ENCODE measurements around the gene CPA4. TPM values are rescaled to one million over a fixed set of nuclear protein-coding genes. Genes with fewer than 3 reads are reported as not detected.

Gene CPA4
- total RNA-seq, 2 experiments from 2014 or later: not detected

DNA sequence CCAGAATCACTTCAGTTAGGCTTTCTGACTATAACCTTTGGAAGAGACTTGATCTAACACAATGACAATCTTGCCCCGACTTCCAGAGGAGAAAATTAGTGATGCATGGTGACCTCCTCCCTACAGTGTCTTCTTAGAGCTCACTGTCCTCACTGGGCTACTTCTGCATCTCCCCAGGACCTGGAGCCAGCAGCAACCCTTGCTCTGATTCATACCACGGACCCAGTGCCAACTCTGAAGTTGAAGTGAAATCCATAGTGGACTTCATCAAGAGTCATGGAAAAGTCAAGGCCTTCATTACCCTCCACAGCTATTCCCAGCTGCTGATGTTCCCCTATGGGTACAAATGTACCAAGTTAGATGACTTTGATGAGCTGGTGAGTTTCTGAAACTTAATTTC lies 13.7 kb upstream of the CPA4 start:
- DNase-seq: no peak
- Mint-ChIP-seq H3K4me3 (no peak overlapping the region), H3K27me3 (peaks cover 4% of the 10 kb centered on the region), H3K4me1 (peaks cover 10% of the 10 kb centered on the region), H3K9me3 (no peaks in the 10 kb centered on the region), H3K36me3 (ENCODE audit: low read depth) (no peaks in the 10 kb centered on the region), H3K27ac (no peak overlapping the region)
- POLR2A ChIA-PET: no interaction called here
- CTCF ChIA-PET: no interaction called here

DNA sequence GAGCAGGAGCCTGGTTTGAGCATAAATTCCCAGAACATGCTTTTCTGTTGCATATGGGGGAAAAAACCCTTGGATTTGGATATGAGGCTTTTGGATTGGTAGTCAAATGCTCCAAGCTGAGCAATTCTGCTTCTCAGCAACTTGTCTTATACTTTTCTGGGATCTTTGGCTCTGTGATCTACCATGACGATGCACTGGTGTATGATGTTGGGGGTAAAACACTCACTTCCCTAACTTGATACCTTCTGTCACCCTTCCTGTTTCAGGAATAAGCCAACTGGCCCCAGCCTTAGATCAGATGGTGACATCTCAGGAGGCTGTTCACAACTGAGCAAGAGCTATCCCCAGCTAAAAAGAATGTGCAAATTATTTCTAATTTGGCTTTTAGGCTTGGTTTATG lies 13.1 kb upstream of the CPA4 start:
- no peak for DNase-seq
- H3K27ac Mint-ChIP-seq: no peak overlapping the region
- ChIA-PET POLR2A (no interaction called here), CTCF (no interaction called here)
- H3K4me3 Mint-ChIP-seq: no peak overlapping the region
- peaks cover 3% of the 10 kb centered on the region for H3K27me3 Mint-ChIP-seq
- H3K9me3 Mint-ChIP-seq: no peaks in the 10 kb centered on the region
- H3K4me1 Mint-ChIP-seq: peaks cover 10% of the 10 kb centered on the region
- no peaks in the 10 kb centered on the region for H3K36me3 Mint-ChIP-seq (ENCODE audit: low read depth)

DNA sequence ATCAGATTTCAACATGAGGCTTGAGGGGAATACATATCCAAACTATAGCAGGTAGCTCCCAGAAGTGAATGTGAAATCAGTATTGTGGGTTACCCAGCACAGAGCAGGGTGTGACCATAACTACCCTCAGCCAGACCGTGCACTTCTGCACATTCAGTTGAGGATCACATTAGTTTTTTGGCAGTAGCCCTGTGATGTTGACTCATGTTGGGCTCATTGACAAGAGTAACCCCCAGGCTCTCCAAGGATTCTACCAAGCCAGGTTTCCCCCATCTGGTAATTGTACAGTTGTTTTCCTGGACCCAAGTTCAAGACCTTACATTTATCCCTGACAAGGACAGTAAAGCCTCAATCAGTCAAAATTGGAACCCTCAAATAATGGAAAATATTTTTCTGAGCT lies 11.7 kb upstream of the CPA4 start:
- no peaks in the 10 kb centered on the region for H3K9me3 Mint-ChIP-seq
- no peaks in the 10 kb centered on the region for H3K36me3 Mint-ChIP-seq (ENCODE audit: low read depth)
- DNase-seq: no peak
- no peak overlapping the region for H3K27ac Mint-ChIP-seq
- ChIA-PET POLR2A (no interaction called here), CTCF (no interaction called here)
- H3K4me3 Mint-ChIP-seq: no peak overlapping the region
- H3K27me3 Mint-ChIP-seq: peaks cover 3% of the 10 kb centered on the region
- peaks cover 8% of the 10 kb centered on the region for H3K4me1 Mint-ChIP-seq

DNA sequence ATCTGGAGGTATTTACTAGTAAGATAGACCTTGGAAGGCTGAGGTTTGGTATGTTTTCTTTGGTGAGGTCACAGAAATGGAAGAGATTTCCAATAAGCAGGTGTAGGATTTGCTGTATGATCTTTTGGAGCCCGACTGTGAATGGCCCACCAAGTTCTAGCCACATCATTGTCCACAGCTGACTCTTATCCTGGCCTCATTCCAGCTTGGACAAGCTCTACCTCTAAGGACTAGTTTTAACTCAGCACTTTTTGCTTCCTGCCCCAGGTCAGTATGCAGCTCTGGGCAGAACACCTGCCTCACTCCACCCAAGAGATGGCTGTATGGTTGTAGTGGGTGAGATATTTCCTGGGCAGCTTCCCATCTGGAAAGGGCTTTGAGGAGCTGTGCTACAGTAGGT lies 6.1 kb upstream of the CPA4 start:
- Mint-ChIP-seq H3K9me3 (no peaks in the 10 kb centered on the region), H3K4me1 (no peaks in the 10 kb centered on the region), H3K27me3 (peaks cover 3% of the 10 kb centered on the region), H3K36me3 (ENCODE audit: low read depth) (no peaks in the 10 kb centered on the region), H3K4me3 (no peak overlapping the region), H3K27ac (no peak overlapping the region)
- ChIA-PET POLR2A (no interaction called here), CTCF (no interaction called here)
- DNase-seq: no peak

DNA sequence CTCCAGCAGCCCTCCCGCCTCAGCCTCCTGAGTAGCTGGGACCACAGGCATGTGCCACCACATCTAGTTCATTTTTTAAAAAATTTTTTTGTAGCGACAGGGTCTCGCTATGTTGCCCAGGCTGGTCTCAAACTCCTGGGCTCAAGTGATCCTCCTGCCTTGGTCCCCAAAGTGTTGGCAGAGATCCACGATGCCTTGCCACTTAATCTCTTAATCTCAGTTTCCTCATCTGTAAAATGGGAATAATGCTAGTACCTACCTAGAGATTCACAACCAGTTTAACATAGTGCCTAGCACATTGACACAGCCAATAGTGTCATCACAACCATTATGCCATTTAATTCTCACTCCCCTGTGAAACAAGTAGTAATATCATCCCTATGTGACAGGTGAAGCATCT lies 4.8 kb upstream of the CPA4 start:
- Mint-ChIP-seq H3K4me3 (no peak overlapping the region), H3K27ac (no peak overlapping the region), H3K9me3 (no peaks in the 10 kb centered on the region), H3K4me1 (no peaks in the 10 kb centered on the region), H3K36me3 (ENCODE audit: low read depth) (no peaks in the 10 kb centered on the region), H3K27me3 (peaks cover 3% of the 10 kb centered on the region)
- ChIA-PET POLR2A (no interaction called here), CTCF (interaction anchor here (0.6 kb wide), 1 partner anchor 255 kb away, joined by 5 read pairs; no protein-coding TSS in a partner anchor)
- DNase-seq: no peak

DNA sequence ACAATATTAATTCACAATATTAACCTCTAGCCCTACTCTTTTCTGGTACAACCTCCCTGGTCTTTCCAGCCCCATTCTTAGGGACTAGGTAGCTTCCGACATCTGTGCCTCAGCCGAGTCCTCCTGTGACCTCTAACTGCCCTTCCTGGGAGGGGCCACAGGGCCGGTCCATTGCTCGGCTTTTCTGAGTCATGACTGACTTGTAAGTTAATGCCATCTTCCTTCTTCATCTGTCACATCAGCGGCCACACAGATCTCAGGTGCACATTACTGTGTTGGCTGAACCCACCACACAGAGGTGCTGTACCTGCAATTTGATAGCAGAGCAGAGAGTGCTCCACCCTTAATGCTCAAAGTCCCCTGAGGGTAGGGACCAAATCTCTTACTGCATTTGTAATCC lies 4.1 kb upstream of the CPA4 start:
- Mint-ChIP-seq H3K27ac (no peak overlapping the region), H3K4me3 (no peak overlapping the region)

DNA sequence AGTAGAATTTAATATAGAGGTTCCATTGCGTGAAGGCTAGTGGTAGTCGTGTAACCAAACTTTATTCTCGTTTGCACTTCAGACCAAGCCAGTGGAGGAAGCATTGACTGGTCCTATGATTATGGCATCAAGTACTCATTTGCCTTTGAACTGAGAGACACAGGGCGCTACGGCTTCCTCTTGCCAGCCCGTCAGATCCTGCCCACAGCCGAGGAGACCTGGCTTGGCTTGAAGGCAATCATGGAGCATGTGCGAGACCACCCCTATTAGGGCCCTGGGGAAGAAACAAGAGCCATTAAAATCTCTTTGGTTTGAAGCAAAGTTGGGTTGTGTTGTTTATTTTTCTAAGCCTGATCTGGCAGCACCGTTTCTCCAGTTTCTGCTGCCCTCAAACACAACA lies 3.5 kb upstream of the CPA4 start:
- ChIA-PET POLR2A (no interaction called here), CTCF (no interaction called here)
- DNase-seq: no peak
- H3K27me3 Mint-ChIP-seq: no peaks in the 10 kb centered on the region
- H3K4me3 Mint-ChIP-seq: no peak overlapping the region
- no peak overlapping the region for H3K27ac Mint-ChIP-seq
- H3K9me3 Mint-ChIP-seq: peaks cover 4% of the 10 kb centered on the region
- no peaks in the 10 kb centered on the region for H3K4me1 Mint-ChIP-seq
- no peaks in the 10 kb centered on the region for H3K36me3 Mint-ChIP-seq (ENCODE audit: low read depth)

More for the DNA sequence above, 4.1 kb upstream of the CPA4 start:
- ChIA-PET CTCF (no interaction called here), POLR2A (no interaction called here)
- Mint-ChIP-seq H3K4me1 (no peaks in the 10 kb centered on the region), H3K27me3 (peaks cover under 1% of the 10 kb centered on the region), H3K9me3 (peaks cover 2% of the 10 kb centered on the region), H3K36me3 (ENCODE audit: low read depth) (no peaks in the 10 kb centered on the region)
- no peak for DNase-seq

DNA sequence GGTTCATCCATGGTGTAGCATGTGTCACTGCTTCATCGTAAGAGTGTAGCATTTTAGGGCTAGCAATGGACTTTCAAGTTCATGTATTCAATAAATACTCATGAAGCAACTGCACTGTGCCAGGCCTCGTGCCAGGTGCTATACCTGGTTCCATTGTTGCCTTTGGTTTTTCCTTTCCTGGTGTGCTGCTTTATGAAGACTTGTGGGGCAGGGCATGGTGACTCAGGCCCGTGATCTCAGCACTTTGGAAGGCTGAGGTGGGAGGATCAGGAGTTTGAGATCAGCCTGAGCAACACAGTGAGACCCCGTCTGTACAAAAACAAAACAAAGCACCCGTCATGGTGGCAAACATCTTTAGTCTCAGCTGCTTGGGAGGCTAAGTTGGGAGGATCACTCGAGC lies 2.2 kb upstream of the CPA4 start:
- Mint-ChIP-seq H3K27me3 (no peaks in the 10 kb centered on the region), H3K4me3 (no peak overlapping the region), H3K9me3 (peaks cover 4% of the 10 kb centered on the region), H3K27ac (no peak overlapping the region), H3K36me3 (ENCODE audit: low read depth) (no peaks in the 10 kb centered on the region), H3K4me1 (no peaks in the 10 kb centered on the region)
- CTCF ChIA-PET: no interaction called here
- DNase-seq: no peak
- POLR2A ChIA-PET: no interaction called here

DNA sequence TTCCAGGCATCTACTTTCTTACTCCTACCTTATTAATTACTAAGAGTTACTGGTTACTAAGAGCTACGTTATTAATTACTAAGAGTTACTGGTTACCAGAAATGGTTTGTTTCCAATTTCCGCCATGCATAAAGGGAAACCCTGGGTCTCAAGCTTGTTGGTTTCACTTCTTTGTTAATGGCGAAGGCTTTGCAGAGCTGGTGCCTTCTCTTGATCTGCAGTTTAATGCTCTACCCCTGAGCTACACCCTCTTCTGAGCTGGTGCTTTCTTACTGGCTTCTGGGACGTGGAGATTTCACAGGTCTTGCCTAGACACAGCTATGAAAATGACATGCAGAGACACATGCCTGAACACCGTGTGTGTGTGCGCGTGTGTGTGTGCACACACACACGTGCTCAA lies 560 bp downstream of the CPA4 start:
- ChIA-PET POLR2A (no interaction called here), CTCF (no interaction called here)
- no peak for DNase-seq

DNA sequence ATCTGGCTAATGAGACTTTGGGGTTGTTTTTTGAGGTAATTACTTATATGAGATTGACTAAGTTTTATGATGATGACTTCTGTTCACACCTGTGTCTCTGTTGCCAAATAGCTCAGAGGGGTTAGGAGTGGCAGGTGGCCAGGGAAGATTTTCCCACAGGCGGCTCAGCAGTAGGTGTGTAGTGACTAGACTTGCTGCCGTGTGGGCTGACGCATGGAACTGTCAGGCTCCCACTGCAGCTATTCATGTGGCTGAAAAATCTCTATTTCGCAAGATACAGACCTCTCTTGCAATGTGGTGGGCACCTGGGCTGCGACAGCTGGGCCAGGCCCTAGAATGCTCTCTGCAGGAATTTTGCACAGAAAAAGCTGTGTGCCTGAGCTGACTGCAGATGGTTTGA lies 1.4 kb downstream of the CPA4 start:
- Mint-ChIP-seq H3K27ac (no peak overlapping the region), H3K4me1 (no peaks in the 10 kb centered on the region), H3K27me3 (no peaks in the 10 kb centered on the region), H3K9me3 (peaks cover 4% of the 10 kb centered on the region), H3K36me3 (ENCODE audit: low read depth) (no peaks in the 10 kb centered on the region), H3K4me3 (no peak overlapping the region)
- DNase-seq: no peak
- CTCF ChIA-PET: no interaction called here
- POLR2A ChIA-PET: no interaction called here

More for the DNA sequence above, 560 bp downstream of the CPA4 start:
- Mint-ChIP-seq H3K4me1 (no peaks in the 10 kb centered on the region), H3K9me3 (peaks cover 4% of the 10 kb centered on the region), H3K27me3 (no peaks in the 10 kb centered on the region), H3K4me3 (no peak overlapping the region), H3K27ac (no peak overlapping the region), H3K36me3 (ENCODE audit: low read depth) (no peaks in the 10 kb centered on the region)

DNA sequence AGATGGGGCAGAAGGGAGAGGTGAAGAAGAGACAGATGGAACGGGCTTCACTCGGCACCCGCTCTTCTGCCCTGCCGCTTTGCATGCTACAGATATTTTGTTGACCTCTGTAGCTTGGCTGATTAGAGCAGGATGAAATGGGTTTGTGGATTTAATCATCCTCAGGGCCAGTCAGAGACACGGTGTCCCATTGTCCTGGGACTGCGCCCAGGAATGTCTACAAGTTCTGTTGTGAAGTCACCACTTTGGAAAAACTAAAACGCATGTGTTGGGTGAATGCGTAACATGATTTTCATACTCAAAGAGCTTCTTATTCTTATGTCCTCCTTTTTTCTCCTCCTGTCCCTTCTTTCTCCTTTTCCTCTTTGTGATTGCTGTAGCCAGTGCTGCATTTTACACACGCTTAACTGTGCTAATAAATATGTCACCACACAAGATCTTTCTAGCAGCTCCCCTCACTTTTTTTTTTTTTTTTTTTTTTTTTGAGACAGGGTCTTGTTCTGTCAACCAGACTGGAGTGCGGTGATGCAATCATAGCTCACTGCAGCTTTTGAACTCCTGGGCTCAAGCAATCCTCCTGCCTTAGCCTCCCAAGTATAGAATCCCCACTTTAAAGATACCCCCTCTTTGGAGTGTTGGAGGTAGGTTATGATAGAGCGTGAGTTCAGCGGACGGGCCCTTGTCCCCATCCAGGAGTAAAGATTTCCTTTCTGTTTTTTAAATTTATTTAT lies 3.4 kb downstream of the CPA4 start:
- DNase-seq: no peak
- H3K27ac Mint-ChIP-seq: no peak overlapping the region
- H3K4me3 Mint-ChIP-seq: no peak overlapping the region
- H3K9me3 Mint-ChIP-seq: peaks cover 4% of the 10 kb centered on the region
- H3K27me3 Mint-ChIP-seq: peaks cover 7% of the 10 kb centered on the region
- no peaks in the 10 kb centered on the region for H3K4me1 Mint-ChIP-seq
- H3K36me3 Mint-ChIP-seq (ENCODE audit: low read depth): no peaks in the 10 kb centered on the region
- CTCF ChIA-PET: no interaction called here
- POLR2A ChIA-PET: no interaction called here

DNA sequence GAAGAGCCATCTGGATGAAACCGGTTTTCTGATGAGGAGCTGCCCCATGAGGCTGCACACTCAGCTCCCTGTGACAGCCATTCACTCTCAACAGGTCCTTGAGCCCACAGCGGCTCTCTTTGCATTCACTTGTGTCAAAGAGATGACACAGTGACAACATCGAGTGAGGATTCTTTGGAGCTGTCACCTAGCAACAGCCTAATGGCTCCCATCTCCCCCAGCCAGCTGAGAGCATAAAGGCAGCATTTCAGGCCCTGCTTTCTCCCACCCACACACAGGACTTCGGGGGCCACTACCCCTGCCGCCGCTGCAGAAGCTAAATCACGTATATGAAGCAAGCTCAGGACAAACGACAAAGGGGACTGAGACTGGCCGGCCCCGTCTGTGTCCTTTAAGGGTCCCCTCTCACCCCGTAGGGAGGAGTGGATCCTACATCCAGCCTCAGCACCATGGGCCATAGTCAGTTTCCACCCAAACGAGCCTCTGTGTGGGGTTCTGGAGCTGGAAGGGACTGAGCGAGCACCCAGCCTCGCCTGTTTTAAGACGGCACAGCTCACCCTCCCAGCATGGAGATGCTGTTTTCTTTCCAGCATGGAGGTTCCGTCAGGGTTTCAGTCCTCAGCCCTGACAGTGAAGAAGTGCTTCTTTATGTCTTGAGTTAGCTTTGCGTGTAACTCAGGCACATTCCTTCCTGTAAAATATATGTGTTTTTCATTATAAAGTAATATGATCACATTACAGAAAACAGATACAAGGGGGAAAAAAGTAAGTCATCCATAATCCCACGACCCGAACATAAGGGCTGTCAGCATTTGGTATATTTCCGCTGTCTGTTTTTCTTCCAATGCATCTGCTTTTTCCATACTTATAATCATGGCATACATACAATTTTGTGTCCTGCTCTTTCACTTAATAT lies 4.9 kb downstream of the CPA4 start:
- Mint-ChIP-seq H3K36me3 (ENCODE audit: low read depth) (no peaks in the 10 kb centered on the region), H3K27ac (no peak overlapping the region), H3K9me3 (peaks cover 4% of the 10 kb centered on the region), H3K4me1 (no peaks in the 10 kb centered on the region), H3K4me3 (no peak overlapping the region), H3K27me3 (peaks cover 11% of the 10 kb centered on the region)
- ChIA-PET CTCF (no interaction called here), POLR2A (no interaction called here)
- DNase-seq: no peak

DNA sequence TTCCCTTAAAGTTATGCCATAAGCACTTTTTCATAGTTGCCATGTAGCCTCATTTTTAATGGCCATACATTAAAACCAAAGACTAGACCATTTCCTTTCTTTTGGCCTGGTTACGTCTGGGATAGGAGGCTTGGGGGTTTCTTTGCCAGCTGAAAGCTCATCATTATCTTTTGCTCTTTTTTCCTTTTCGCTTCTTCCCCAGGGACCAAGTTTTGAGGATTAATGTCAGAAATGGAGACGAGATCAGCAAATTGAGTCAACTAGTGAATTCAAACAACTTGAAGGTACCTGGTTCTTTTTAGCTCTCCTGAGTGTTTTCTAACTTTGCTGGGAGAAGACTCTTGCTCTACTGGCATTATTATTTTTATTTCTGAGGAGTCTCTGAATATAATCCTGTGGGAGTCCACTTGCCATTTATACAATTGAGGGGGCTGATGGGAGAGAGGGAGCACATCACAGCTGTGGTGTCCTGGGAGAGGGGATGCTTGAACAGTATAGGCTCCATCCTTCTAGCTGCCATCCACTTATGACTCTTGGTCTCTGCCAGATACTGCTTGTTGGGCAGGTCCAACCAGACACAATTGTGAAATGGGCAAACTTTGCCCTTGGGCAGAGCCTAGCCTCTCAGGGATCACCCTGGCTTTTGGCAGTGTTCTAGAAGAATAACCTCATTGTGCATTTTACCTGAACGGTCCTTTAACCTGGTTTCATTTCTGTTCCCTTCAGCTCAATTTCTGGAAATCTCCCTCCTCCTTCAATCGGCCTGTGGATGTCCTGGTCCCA lies 5.8 kb downstream of the CPA4 start:
- CTCF ChIA-PET: no interaction called here
- POLR2A ChIA-PET: no interaction called here

More for the DNA sequence above, 5.8 kb downstream of the CPA4 start:
- DNase-seq: no peak
- Mint-ChIP-seq H3K27me3 (peaks cover 14% of the 10 kb centered on the region), H3K4me3 (no peak overlapping the region), H3K4me1 (no peaks in the 10 kb centered on the region), H3K36me3 (ENCODE audit: low read depth) (no peaks in the 10 kb centered on the region), H3K27ac (no peak overlapping the region), H3K9me3 (peaks cover 3% of the 10 kb centered on the region)
